Measurements from ENCODE around the gene RTP5.

The RTP5 gene

DNA sequence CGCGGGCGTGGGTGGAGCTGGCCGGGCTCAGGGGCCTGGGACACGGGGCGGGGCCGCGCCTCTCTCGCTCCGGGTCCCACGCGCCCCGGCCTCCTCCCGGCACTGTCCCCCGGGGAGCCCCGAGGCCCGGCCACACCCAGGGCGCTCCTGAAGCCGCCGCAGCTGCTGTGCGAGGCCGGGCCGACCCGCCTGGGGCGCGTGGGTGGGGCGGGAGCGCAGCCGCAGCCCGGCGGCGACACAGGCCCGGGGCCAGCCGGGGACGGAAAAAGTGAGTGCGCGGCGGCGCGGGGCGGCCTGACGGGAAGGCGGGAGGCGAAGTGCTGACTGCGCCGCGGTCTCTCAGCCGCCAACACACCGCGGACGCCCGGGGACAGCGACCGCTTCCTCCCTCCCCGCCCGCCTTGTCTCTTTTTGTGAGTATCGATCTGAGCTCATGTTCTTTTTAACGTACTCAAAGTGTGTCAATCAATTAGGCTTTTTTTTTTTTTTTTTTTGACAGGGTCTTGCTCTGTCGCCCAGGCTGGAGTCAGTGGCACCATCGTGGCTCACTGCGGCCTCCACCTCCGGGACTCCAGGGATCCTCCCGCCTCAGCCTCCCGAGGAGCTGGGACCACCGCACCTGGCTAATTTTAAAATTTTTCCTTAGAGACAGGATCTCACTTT lies 25.3 kb upstream of the RTP5 start:
- H2AFZ ChIP-seq (ENCODE audit: low read depth, low read length) = no peak overlapping the region
- H3K4me2 ChIP-seq (ENCODE audit: insufficient read depth, low read length) = no peak overlapping the region
- no peak for TF ChIP-seq EZH2 (IDR thresholded peaks at IDR 0.05; ENCODE audit: borderline replicate concordance, low read depth, low read length, severe bottlenecking)
- TF ChIP-seq, protein P1, sequence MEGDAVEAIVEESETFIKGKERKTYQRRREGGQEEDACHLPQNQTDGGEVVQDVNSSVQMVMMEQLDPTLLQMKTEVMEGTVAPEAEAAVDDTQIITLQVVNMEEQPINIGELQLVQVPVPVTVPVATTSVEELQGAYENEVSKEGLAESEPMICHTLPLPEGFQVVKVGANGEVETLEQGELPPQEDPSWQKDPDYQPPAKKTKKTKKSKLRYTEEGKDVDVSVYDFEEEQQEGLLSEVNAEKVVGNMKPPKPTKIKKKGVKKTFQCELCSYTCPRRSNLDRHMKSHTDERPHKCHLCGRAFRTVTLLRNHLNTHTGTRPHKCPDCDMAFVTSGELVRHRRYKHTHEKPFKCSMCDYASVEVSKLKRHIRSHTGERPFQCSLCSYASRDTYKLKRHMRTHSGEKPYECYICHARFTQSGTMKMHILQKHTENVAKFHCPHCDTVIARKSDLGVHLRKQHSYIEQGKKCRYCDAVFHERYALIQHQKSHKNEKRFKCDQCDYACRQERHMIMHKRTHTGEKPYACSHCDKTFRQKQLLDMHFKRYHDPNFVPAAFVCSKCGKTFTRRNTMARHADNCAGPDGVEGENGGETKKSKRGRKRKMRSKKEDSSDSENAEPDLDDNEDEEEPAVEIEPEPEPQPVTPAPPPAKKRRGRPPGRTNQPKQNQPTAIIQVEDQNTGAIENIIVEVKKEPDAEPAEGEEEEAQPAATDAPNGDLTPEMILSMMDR (IDR thresholded peaks at IDR 0.05; ENCODE audit: borderline replicate concordance, extremely low read depth, low read length, poor library complexity, severe bottlenecking) = no peak
- H3K27ac ChIP-seq (ENCODE audit: low read length) = no peak overlapping the region
- H4K20me1 ChIP-seq (ENCODE audit: insufficient read depth, low read length) = no peaks in the 10 kb centered on the region
- no peak overlapping the region for H3K4me3 ChIP-seq (ENCODE audit: low read depth in 1 of 2, low read length in 2 of 2)
- H3K9me3 ChIP-seq (ENCODE audit: insufficient read depth, low read length, severe bottlenecking) = no peaks in the 10 kb centered on the region
- DNase-seq (peak; percentile 12), ATAC-seq (ENCODE audit: insufficient read depth, low read depth) (peak; percentile 48; the same call in 2 of the 3 replicates)
- peaks cover 8% of the 10 kb centered on the region for H3K27me3 ChIP-seq (ENCODE audit: insufficient read depth, low read length, poor library complexity)
- no peak overlapping the region for H3K9ac ChIP-seq (ENCODE audit: low read depth, low read length)
- H3K79me2 ChIP-seq (ENCODE audit: insufficient read depth, low read length) = no peaks in the 10 kb centered on the region
- no peaks in the 10 kb centered on the region for H3K36me3 ChIP-seq (ENCODE audit: insufficient read depth, low read length)
- H3K4me1 ChIP-seq (ENCODE audit: insufficient read depth, low read length) = no peaks in the 10 kb centered on the region

DNA sequence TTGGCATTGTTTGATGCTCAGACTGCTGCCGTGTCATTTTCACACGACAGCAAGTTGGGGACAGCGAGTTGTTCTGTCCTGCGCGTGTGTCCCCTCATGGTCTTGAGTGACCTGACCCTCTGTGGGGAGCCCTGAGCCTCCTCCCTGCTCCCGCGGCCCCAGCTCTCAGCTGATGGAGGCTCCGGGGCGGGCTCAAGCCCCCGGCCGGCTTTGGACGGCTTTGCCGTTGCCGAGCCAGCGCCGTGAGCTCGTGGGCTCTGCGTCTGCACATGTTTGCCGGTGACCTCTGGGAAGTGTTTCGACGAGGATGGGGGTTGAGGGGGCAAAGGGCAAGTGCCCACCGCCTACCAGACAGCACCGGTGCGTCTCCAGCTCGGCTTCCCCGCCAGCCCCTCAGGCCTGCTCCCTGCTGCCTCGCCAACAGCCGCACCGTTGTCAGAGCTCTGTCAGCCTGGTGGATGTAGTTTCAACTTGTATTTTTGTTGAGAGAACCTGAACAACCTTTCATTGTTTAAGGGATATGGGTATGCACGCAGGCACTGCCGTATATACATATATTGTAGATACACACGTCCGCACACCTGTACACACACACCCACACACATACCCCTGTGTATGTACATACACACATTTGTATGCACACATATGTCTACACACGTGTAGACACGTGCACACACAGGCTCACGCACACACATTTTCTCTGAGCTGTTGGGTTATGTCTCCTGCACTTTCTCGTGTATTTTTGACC lies 24.5 kb upstream of the RTP5 start:
- Histone ChIP-seq H3K36me3 (ENCODE audit: insufficient read depth, low read length) (no peaks in the 10 kb centered on the region), H2AFZ (ENCODE audit: low read depth, low read length) (no peak overlapping the region), H3K4me1 (ENCODE audit: insufficient read depth, low read length) (no peaks in the 10 kb centered on the region), H4K20me1 (ENCODE audit: insufficient read depth, low read length) (no peaks in the 10 kb centered on the region), H3K9ac (ENCODE audit: low read depth, low read length) (no peak overlapping the region), H3K27me3 (ENCODE audit: insufficient read depth, low read length, poor library complexity) (peaks cover 8% of the 10 kb centered on the region), H3K4me3 (ENCODE audit: low read depth in 1 of 2, low read length in 2 of 2) (no peak overlapping the region), H3K9me3 (ENCODE audit: insufficient read depth, low read length, severe bottlenecking) (no peaks in the 10 kb centered on the region), H3K27ac (ENCODE audit: low read length) (no peak overlapping the region), H3K4me2 (ENCODE audit: insufficient read depth, low read length) (no peak overlapping the region), H3K79me2 (ENCODE audit: insufficient read depth, low read length) (no peaks in the 10 kb centered on the region)
- no peak for ATAC-seq (ENCODE audit: insufficient read depth, low read depth)
- no peak for DNase-seq
- TF ChIP-seq, protein P1 (IDR thresholded peaks at IDR 0.05; ENCODE audit: borderline replicate concordance, extremely low read depth, low read length, poor library complexity, severe bottlenecking) = no peak

DNA sequence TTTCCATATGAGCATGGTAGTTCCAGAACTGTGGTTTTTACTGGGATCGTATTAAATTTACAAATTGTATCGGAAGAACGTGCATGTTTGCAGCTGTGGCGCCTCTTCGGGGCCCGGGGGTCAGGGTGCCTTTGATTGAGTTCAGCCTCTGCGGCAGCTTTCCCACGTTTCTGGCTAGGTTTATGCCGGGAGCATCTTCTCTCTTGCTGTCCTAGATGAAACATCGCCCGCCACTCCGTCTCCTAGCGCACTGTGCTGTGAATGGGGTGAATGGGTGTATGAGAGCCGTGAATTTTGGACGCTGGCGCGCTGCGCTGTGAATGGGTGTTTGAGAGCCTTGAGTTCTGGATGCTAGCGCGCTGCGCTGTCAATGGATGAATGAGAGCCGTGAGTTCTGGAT lies 23.1 kb upstream of the RTP5 start:
- Histone ChIP-seq H3K9me3 (ENCODE audit: insufficient read depth, low read length, severe bottlenecking) (no peaks in the 10 kb centered on the region), H3K4me2 (ENCODE audit: insufficient read depth, low read length) (no peak overlapping the region), H3K4me3 (ENCODE audit: low read depth in 1 of 2, low read length in 2 of 2) (no peak overlapping the region), H3K36me3 (ENCODE audit: insufficient read depth, low read length) (no peaks in the 10 kb centered on the region), H3K79me2 (ENCODE audit: insufficient read depth, low read length) (no peaks in the 10 kb centered on the region), H3K27ac (ENCODE audit: low read length) (no peak overlapping the region), H4K20me1 (ENCODE audit: insufficient read depth, low read length) (no peaks in the 10 kb centered on the region), H3K9ac (ENCODE audit: low read depth, low read length) (no peak overlapping the region), H3K4me1 (ENCODE audit: insufficient read depth, low read length) (no peaks in the 10 kb centered on the region), H2AFZ (ENCODE audit: low read depth, low read length) (no peak overlapping the region), H3K27me3 (ENCODE audit: insufficient read depth, low read length, poor library complexity) (peaks cover 8% of the 10 kb centered on the region)
- no peak for DNase-seq
- no peak for ATAC-seq (ENCODE audit: insufficient read depth, low read depth)
- no peak for TF ChIP-seq EZH2 (IDR thresholded peaks at IDR 0.05; ENCODE audit: borderline replicate concordance, low read depth, low read length, severe bottlenecking)
- TF ChIP-seq, protein P1 (IDR thresholded peaks at IDR 0.05; ENCODE audit: borderline replicate concordance, extremely low read depth, low read length, poor library complexity, severe bottlenecking) = no peak
